ENCODE data around the gene FOXK1. TPM values are rescaled to one million over a fixed set of nuclear protein-coding genes. Genes with fewer than 3 reads are reported as not detected.
A peak's percentile ranks its signal among the peaks of the same experiment; 100 is the strongest.

The FOXK1 gene
- total RNA-seq, 2 donors from 2014 or later: 17.5 to 22.1 TPM

DNA sequence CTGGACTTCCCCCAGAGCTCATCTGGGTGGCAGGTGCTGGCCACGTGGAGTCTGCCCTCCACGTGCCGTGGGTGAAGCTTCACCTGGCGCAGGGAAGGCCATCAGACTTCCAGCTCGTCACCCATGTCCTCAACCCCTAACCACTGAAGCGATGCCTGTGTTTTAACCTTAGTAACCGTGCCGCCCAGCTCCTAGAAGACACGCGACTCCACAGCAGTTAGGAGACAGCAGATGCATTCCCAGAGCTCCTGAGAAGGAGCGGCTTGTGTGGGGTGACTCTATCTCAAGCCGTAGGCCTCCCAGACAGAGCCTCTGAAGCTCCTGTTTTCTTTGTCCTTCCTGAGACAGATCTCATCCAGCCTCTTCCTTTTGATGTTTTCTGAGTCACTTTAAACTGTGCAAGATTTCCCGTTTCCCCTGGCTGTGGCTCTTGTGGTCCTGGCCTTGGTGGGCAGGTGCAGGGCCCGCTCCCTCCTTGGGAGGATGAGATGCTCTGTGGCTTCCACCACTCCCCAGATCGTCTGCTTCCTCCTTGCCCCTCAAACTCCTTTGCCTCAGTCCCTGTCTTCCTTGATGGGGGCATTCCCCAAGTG, 51.9 kb downstream of the FOXK1 start:
- intact Hi-C loops (cut with DNase I): no loop called here
- ATAC-seq (no peak), DNase-seq (no peak)

GRCh38 chr7:4734587-4735345, 52.7 kb downstream of the FOXK1 start:
- ATAC-seq (peak; percentile 38 to 42), DNase-seq (no peak)
- intact Hi-C loops (cut with DNase I): no loop called here

- DNase-seq: no peak
Observed at GRCh38 chr7:4737300-4737699, 55.2 kb downstream of the FOXK1 start.

GRCh38 chr7:4738711-4739527, 56.8 kb downstream of the FOXK1 start:
- peak; percentile 72 for DNase-seq
- intact Hi-C loops (cut with DNase I): no loop called here
- ATAC-seq: peak; percentile 48 to 80

More at GRCh38 chr7:4737300-4737699, 55.2 kb downstream of the FOXK1 start:
- no peak for ATAC-seq
- intact Hi-C loops (cut with DNase I): no loop called here

GRCh38 chr7:4739528-4739992, 57.5 kb downstream of the FOXK1 start:
- peak; percentile 66 to 67 for ATAC-seq
- peak; percentile 58 for DNase-seq
- intact Hi-C loops (cut with DNase I): no loop called here

- intact Hi-C loops (cut with DNase I): no loop called here
- no peak for ATAC-seq
- no peak for DNase-seq
Observed at GRCh38 chr7:4740796-4741195, 58.7 kb downstream of the FOXK1 start.

DNA sequence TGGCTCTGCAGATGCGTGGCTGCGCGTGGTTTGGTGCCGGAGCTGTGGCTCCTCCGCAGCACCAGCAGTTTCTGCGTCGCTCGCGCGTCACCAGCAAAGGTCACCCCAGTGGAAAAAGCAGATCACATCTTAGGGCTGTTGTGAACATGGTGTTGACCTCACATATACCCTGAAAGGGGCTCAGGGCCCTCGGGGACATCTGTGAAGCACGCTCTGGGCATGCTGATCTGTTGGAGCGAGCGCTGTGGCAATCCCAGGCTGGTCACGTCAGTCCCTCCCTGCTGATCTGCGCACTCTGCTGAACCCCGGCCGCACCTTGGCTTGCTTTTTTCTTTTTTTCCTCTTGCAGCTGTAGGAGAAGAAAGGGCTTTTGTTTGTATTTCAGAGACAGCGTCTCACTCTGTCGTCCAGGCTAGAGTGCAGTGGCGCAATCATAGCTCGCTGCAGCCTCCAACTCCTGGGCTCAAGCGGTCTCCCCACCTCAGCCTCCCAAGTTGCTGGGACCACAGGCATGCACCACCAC, 60.0 kb downstream of the FOXK1 start:
- DNase-seq (no peak), ATAC-seq (no peak)
- intact Hi-C loops (cut with DNase I): no loop called here

DNA sequence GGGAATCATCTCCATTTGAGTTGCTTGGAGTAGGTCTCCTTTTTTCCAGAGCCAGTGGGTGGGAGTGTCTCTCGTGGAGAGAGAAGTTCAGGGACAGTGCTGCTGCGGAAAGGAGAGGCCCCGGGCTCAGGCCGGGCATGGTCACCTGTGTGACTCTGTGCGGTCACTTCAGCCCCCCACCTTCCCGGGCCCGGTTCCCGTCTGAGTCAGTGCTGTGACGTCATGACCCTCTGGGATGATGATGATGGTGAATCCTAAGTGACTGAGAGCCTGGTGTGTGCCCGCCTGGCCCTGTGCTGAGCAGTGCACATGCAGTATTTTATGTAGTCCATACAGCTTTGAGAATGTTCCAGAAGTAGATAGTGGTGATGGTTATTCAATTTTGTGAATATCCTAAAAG, 60.8 kb downstream of the FOXK1 start:
- DNase-seq (no peak), ATAC-seq (no peak)
- intact Hi-C loops (cut with DNase I): no loop called here

- peak; percentile 94 to 95 for ATAC-seq
- intact Hi-C loops (cut with DNase I): loop anchor here in 1 of 2 donors (5.0 kb wide), 2 partner anchors 62 to 102 kb away; partner anchors contain the start of gene FOXK1
- peak; percentile 99 for DNase-seq
Observed at GRCh38 chr7:4744391-4745264, 62.5 kb downstream of the FOXK1 start.

GRCh38 chr7:4745265-4745919, 63.3 kb downstream of the FOXK1 start:
- ATAC-seq (no peak), DNase-seq (no peak)
- intact Hi-C loops (cut with DNase I): loop anchor here in 1 of 2 donors (5.0 kb wide), 2 partner anchors 63 to 103 kb away; partner anchors contain the start of gene FOXK1

GRCh38 chr7:4745971-4746919, 64.2 kb downstream of the FOXK1 start:
- intact Hi-C loops (cut with DNase I): loop anchor here in 1 of 2 donors (5.0 kb wide), 2 partner anchors 64 to 104 kb away; partner anchors contain the start of gene FOXK1
- DNase-seq: no peak

DNA sequence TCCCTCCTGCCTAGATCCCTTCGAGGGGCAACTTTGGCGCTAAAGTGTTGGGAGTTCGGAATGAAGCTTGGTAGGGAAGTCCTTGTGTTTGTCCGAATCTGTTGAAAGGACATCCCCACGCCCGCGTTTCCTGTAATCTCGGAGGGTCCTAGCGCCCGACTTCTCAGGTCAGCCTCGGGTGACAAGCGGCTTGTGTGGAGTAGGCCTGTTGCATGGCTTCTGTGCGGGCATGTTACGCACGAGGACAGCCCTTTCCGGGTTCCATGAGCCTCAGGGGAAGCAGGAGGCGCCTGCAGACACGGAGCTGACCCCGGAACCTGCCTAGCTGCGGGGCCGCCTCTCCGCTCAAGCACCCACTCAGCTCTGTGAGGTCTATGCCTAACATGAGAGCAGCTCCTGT, 64.9 kb downstream of the FOXK1 start:
- intact Hi-C loops (cut with DNase I): loop anchor here in 1 of 2 donors (5.0 kb wide), 2 partner anchors 65 to 105 kb away; partner anchors contain the start of gene FOXK1
- ATAC-seq (no peak), DNase-seq (no peak)

More at GRCh38 chr7:4745971-4746919, 64.2 kb downstream of the FOXK1 start:
- peak in 1 of 2 donors; percentile 9 for ATAC-seq

GRCh38 chr7:4747746-4748145, 65.7 kb downstream of the FOXK1 start:
- intact Hi-C loops (cut with DNase I): loop anchor here in 1 of 2 donors (5.0 kb wide), 2 partner anchors 65 to 105 kb away; partner anchors contain the start of gene FOXK1
- ATAC-seq (no peak), DNase-seq (no peak)

GRCh38 chr7:4748231-4748681, 66.2 kb downstream of the FOXK1 start:
- DNase-seq: no peak
- intact Hi-C loops (cut with DNase I): loop anchor here in 1 of 2 donors (5.0 kb wide), 2 partner anchors 66 to 106 kb away; partner anchors contain the start of gene FOXK1
- ATAC-seq: no peak

- intact Hi-C loops (cut with DNase I): loop anchor here in 1 of 2 donors (5.0 kb wide), 2 partner anchors 67 to 107 kb away; partner anchors contain the start of gene FOXK1
- ATAC-seq: no peak
- DNase-seq: no peak
Observed at GRCh38 chr7:4749363-4749762, 67.3 kb downstream of the FOXK1 start.

DNA sequence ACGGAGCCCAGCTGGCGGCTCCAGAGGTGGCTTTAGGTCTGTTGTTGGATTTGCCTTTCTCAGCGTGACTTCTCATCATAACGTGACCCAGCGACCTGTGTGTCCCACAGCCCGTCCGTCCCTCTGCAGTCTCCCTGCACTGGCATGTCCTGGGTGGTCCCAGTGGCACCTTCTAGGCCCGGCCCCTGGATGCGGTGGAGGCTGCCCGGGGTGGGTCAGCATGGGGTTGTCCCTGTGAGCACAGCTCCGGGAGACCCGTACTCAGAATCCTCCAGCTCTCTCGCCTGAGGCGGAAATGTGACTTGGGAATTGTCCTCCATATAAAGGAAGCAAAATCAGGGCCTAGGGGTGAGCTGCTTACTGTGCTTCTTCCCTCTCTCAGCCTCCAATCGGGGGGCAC, 67.7 kb downstream of the FOXK1 start:
- DNase-seq: no peak
- intact Hi-C loops (cut with DNase I): loop anchor here (5.0 kb wide), 2 partner anchors 67 to 107 kb away; partner anchors contain the start of gene FOXK1 (in 2 of the 2)
- ATAC-seq: no peak

All from left cardiac atrium (tissue), 4 donors.